Erythroblast (primary cell): Measurements from ENCODE around the gene SAXO2.
"Not testable (repeated sequence)": the region's sequence is repeated elsewhere in the genome, so short reads cannot be mapped to it uniquely, and the experiment has no call there.

ENCODE experiments used
- DNase-seq, 2 experiments: peaks; one replicate each; lab custom pipeline; 2025; lab: John Stamatoyannopoulos, UW
- GATA1 ChIP-seq: IDR thresholded peaks from 2 replicates; pipeline ENCODE4 v1.6.1; 2011; ENCODE audit warnings: low read depth, mild to moderate bottlenecking, control low read depth, low read length, moderate library complexity
- POLR2A ChIP-seq: IDR thresholded peaks from 2 replicates; pipeline ENCODE4 v1.6.1; 2011; ENCODE audit warnings: mild to moderate bottlenecking, low read length

SAXO2 gene

DNA sequence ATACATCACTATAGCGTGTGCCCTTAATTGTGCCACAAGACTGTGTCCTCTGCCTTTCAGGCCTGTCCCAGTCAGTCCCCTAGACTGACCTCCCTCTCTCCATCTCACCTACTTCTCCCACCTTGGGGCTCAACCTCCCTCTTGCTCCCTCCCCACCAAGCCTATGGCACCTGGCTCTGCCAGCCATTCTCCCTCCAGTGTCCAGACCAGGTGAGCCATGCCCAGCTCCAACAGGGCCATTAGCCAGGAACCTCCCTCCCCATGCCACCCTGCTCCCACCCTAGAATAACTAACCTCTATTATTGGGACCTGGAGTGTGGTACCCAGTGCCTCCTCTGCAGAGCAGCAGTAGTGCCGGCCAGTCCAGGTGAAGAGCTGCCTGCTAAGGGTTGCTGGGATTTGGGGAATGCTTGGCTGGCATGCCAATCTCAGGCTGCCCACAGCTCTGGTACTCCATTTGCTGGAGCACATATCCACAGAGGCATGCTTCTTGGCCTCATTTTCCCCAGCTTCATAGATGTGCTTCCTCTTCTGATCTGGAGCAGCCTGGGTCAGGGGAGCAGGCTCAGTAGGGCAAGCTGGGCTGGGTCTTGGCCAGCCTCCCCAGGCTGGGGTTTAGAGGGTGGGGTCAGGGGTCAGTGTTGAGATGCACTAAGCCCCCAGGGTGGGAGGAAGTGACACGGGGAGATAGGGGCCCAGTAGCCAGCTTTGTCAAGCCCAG is 38.8 kb downstream of the SAXO2 start:
- TF ChIP-seq POLR2A (no peak), GATA1 (no peak)
- no peak for DNase-seq

DNA sequence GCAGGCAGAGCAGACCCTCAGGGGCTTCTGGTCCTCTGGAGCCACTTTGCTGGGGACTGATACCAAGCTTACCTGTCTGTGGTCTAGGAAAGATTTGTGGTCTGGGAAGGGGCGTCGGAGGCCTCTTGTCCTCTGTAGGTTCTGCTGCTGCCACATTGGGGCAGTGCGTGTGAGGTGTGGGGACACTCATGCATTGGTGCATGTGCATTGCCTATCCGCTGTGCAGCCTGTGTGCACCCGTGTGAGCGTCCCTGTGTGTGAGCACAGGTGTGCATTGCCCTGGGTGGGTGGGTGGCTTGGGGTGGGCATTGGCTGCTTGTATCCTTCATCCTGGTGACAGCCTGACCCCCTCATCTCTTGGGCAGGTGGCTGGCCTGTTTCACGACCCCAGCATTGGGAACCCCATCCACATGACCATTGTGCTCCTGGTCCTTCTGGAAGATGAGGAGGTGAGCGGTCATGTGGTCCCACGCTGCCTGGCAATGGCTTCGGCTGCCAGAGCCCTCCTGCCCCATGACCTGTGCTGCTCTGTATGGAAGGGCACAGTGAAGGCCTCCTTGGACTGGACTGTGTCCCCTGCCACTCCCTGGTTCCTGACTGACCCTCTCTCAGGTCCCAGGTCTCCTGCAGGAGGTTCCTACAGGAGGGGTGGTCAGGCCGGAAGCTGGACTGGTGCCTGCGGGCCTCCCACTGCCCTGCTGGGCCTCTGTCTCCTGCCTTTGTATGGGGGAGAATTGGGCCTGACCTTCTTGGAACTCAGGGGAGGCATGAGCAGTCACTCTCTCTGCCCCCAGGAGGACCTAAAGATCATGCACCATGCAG is 41.5 kb downstream of the SAXO2 start:
- TF ChIP-seq GATA1 (no peak), POLR2A (no peak)
- no peak for DNase-seq

DNA sequence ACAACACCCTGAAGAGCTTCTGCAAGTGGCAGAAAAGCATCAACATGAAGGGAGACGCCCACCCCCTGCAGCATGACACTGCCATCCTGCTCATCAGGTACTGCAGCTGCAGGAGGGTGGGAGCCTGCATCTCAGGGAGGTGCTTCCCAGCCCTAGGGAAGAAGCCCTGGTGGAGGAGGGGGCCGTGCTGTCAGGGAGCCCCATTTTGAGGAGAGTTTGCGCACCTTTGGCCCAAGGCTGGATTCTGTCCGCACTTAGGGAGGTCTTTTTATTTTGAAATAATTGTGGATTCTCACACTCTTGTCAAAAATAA is 42.1 kb downstream of the SAXO2 start:
- DNase-seq = no peak
- TF ChIP-seq GATA1 (no peak), POLR2A (no peak)

DNA sequence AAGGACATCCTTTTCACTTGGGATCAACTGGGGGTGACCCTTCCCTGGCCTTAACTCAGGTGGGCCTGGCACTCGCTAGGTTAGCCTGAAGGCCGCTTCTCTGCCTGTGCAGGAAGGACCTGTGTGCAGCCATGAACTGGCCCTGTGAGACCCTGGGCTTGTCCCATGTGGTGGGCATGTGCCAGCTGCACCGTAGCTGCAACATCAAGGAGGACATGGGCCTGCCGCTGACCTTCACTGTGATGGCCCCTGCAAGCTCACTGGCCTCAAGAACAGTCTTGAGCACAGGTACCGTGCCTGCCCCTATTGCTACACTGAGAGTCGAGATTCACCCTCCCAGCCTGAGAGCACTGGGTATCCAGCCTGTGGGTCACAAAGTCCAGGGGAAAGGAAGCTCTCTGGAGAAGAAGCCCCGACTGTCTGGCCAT is 43.0 kb downstream of the SAXO2 start:
- TF ChIP-seq GATA1 (no peak), POLR2A (no peak)
- DNase-seq = no peak

DNA sequence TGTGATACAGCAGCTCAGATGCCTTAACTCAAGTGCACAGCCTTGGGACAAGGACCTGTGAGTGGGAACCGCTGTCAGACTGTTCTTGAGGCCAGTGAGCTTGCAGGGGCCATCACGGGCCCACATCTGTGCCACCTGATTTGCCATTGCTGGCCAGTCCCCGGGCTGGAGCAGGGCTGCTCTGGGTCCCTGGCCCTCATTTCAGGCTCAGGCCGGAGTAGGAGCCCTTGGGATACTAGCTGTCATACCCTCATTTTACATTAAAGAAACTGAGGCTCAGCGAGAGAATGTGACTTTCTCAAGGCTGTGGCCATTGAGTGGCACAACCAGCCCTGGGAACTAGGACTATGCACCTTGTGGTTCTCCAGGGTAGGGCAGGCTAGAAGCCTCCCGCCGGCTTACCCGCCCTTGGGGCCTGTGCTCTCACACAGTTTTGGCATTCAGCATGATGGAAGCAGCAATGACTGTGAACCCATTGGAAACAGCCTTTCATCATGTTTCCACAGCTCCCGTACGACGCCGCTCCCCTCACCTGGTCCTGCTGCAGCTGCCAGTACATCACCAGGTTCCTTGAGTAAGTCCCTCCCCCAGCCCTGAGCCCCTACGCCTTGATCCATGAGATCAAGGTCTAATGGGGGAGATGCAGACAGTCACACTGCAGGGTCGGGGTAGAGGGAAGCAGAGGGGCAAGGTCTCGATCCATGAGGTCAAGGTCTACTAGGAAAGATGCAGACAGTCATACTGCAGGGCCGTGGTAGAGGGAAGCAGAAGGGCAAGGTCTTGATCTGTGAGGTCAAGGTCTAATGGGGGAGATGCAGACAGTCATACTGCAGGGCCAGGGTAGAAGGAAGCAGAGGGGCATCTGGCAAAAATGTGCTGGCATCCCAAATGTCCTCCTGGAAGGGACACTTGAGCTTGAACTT is 44.4 kb downstream of the SAXO2 start:
- TF ChIP-seq GATA1 (no peak), POLR2A (no peak)
- DNase-seq = no peak

DNA sequence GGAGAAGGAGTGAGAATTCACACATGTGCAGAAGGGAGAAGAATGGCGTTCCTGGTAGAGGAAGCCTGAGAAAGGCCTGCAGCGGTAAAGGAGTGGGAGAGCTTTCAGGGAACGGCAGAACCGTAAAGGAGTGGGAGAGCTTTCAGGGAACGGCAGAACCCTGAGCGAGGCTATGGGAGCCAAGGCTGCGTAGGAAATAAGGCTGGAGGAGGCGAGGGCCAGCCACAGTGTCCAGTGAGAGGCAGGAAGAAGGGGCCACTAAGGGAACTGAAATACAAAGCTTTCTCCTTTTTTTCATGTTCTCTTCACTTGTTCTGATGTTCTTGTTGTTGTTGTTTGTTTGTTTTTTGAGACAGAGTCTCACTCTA is 45.1 kb downstream of the SAXO2 start:
- TF ChIP-seq POLR2A (no peak), GATA1 (no peak)
- no peak for DNase-seq

DNA sequence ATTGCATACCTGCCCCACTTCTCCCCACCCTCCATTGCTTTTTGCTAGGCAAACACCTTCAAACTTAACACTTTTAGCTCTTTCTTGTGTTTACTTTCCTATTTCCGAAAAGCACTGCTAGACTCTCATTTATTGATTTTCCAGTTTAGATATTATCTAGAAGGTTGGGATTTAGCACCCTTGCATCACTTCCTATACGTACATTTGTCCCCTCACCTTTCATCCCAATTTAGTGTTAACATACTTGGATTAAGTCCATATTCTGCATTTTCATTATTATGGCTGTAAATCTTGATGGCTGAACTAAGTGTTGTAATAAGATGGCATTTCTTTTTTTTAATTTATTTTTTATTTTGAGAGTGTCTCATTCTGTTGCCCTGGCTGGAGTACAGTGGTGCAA is 47.2 kb downstream of the SAXO2 start:
- TF ChIP-seq GATA1 (no peak), POLR2A (no peak)
- no peak for DNase-seq

DNA sequence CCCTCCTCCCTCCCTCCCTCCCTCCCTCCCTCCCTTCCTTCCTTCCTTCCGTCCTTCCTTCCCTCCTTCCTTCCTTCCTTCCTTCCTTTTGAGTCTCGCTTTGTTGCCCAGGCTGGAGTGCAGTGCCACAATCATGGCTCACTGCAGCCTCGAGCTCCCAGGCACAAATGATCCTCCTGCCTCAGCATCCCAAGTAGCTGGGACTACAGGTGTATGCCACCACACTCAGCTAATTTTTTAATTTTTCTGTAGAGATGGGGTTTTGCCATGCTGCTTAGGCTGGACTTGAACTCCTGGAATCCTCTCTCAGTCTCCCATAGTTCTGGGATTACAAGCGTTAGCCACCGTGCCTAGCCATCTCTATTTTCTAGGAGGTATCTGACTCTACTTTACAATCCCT is 48.7 kb downstream of the SAXO2 start:
- DNase-seq = not testable (repeated sequence)

DNA sequence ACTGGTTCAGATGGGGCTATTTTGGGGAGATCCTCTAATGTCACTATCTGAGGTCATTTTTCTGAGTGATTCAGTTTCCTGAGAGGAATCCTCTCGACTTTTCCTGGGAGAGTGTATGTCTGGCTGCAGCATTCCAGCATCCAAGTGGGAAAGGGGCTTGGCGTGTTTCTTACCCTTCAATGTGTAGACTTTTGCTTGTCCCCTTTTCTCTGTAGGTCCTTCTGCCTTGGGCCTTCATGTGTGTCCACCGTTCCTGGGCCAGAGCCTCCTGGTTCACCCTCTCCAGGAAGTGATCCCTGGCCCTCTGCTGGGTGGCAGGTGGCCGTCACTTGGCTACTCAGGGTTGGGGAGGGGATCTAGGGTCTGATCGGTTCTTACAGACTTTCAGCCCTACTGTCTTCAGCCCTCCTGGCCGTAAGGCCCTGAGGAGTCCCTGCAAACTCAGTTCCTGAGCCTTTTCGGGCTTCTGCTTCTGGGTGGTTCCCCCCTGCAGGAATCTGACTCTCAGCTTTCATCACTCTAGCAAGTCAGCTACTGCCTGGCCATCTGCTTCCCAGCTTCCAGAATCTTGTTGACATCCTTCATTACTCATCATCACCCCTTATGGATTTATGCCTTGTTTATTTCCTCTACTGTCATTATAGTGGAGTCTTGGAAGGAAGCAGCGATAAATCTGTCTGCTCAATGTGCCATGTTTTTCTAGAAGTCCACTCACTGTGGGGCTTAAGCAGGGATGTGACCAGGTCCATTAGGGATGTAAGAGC is 50.1 kb downstream of the SAXO2 start:
- no peak for DNase-seq
- TF ChIP-seq GATA1 (no peak), POLR2A (no peak)

DNA sequence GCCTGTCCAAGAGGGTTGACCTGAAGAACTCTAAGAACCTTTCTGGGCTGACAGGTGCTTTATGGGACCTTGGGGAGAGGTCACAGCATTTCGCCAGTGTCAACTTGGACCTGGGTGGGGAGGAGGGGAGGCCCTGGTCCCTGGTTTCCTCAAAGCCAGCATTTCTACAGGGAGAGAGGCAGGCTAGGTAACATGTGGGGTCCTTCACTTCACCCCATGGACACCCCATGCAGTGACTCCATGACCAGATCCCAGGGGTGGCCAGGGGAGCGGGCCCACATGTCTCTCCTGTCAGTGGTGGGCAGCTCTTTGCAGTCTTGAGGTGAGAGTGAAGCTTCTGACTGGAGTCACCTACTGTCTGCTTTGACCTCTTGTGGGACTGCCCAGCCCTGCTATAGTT is 50.8 kb downstream of the SAXO2 start:
- no peak for DNase-seq
- no peak for TF ChIP-seq GATA1
- no peak for TF ChIP-seq POLR2A

DNA sequence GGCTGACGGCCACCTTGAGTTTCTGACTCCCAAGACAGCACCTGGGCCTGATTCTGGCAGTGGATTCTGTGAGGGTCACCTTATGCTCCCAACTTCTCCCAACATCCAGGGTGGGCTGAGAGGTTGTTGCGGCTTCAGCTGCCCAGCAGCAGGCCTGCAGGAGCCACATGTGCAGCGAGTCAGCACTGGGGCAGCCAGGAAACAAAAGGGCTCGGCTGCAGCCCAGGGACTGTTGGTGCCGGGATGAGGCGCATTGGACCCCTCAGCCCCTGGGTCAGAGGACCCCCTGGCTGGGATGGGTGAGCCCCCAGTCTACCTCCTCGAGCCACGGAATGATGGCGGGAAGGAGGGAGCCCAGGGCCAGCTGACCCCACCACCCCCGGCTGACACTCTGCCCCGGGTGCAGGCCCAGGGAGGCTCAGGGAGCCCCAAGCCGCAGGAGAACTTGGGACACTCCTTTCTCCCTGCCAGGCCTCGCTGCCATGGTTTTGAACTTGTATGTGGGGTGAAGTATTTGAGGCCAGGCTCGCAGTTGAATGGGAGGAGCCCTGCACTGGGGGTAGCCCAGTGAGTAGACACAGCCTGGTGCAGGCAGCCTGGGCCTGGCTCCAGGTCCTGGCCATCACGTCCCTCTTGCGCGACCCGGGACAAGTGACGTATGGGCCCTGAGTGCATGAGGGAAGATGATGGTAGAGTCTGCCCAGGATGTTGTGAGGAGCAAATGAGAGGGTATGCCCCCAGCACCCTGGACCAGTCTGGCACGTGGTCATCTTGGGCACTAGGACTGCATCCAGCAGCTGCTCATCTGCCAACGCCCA is 51.5 kb downstream of the SAXO2 start:
- DNase-seq = not testable (repeated sequence)

DNA sequence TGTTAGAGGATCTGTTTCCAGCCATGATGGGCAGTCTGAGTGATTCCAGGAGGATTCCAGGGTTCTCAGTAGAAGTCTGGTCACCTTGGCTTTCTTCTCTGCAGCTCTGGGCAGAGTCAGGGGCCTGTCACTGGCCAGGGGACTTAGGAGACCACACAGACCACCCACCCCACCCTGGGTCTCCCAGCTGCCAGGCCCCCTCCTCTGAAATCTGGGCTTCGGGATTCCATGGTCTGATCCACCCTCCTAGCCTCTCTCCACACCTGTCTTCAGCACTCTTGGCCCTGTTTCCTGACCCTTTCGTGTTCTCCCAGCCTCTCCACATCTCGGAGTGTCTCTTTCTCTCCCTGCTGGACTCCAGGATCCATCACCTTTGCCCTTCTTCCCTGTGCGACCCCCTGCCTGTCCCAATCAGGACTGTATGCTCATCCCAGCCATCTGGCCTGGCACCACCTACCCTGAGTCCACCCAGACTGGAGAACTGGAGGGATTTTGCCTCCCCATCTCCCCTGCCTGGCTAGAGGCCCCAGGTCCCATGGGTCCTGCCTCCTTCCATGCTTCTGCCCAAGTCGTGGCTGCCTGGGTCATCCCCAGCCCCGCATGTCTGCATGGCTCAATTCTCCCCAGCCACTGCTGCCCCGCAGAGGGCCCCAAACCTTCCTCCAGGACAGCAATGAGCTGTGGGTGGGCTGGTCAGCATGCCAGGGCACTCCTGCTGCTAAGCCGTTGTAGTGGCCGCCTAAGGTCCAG is 52.3 kb downstream of the SAXO2 start:
- DNase-seq = no peak
- TF ChIP-seq GATA1 = no peak
- no peak for TF ChIP-seq POLR2A
